Measurements from ENCODE around the gene BPIFB2.

GRCh38 chr20:33038243-33038642 is 30.7 kb downstream of the BPIFB2 start:
- TF ChIP-seq EP300 (IDR thresholded peaks at IDR 0.05) = no peak
- TF ChIP-seq POLR2A (IDR thresholded peaks at IDR 0.05) = no peak
- no peak for TF ChIP-seq CTCF (IDR thresholded peaks at IDR 0.05)
